Muscle layer of colon (tissue), 2 donors: ENCODE measurements around the gene MBP.

Experiments used
- H3K27ac ChIP-seq: one replicate; pipeline ENCODE4 v1.7.0; 2013; ENCODE audit warnings: low read depth, mild to moderate bottlenecking, low read length, moderate library complexity
- H3K27me3 ChIP-seq, 2 donors: one replicate each; pipeline ENCODE4 v1.7.0; 2013; ENCODE audit warnings: low read length in 2 of 2, mild to moderate bottlenecking in 2 of 2; ENCODE audit not compliant: insufficient read depth in 2 of 2, control insufficient read depth in 1 of 2
- H3K36me3 ChIP-seq: one replicate; pipeline ENCODE4 v1.7.0; 2013; ENCODE audit warnings: mild to moderate bottlenecking, low read length; ENCODE audit not compliant: insufficient read depth
- H3K4me1 ChIP-seq: one replicate; pipeline ENCODE4 v1.7.0; 2013; ENCODE audit warnings: mild to moderate bottlenecking, low read length; ENCODE audit not compliant: insufficient read depth
- H3K4me3 ChIP-seq, 2 donors: one replicate each; pipeline ENCODE4 v1.7.0; 2013; ENCODE audit warnings: low read length in 2 of 2, low read depth in 1 of 2, mild to moderate bottlenecking in 1 of 2, moderate library complexity in 1 of 2
- H3K9ac ChIP-seq: one replicate; pipeline ENCODE4 v1.7.0; 2013; ENCODE audit warnings: low read length
- H3K9me3 ChIP-seq: one replicate; pipeline ENCODE4 v1.7.0; 2013; ENCODE audit warnings: mild to moderate bottlenecking, low read length
- donor health status: abdominal sarcoma.
- donor health status: Adenocarcinoma of cecum.

Gene MBP

DNA sequence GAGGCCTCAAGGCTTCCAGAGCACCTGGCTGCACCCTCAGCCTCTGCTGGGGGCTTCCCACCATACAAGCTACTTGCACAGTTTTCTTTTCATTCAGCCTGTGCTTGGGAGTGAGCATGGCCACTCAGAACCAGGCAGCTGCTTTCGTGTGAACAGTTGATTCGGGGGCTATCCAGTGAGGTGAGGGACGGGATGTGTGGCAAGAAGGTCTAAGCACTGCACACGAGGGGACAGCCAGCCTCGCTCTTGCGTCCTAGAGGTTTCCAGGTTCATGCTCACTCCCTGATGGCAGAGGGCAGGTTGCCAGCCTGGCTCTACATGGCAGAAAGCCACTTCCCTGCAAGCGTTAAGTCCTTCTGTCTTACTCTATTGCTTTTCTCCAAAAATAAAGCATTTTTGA lies 146.2 kb downstream of the MBP start:
- Histone ChIP-seq H3K4me1 (peaks cover 9% of the 10 kb centered on the region), H3K36me3 (no peaks in the 10 kb centered on the region)

DNA sequence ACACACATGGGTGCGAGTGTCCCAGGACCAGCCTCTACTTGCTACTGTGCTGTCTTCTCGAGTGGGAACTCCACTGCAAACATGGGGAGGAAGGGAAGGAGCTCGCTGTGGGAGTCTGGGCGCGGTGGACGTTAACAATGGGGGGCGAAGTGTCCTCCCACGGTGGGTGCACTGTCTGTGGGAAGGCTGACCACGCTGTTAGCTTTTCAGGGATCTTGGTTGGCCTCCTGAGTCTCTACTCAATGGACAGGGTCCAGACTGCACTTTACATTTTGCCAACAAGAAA lies 146.7 kb downstream of the MBP start:
- Histone ChIP-seq H3K4me1 (peaks cover 9% of the 10 kb centered on the region), H3K27ac (no peak overlapping the region), H3K27me3 (no peaks in the 10 kb centered on the region), H3K9ac (no peak overlapping the region), H3K4me3 (no peak overlapping the region), H3K9me3 (no peaks in the 10 kb centered on the region), H3K36me3 (no peaks in the 10 kb centered on the region)

More for the DNA sequence above, 146.2 kb downstream of the MBP start:
- Histone ChIP-seq H3K27me3 (no peaks in the 10 kb centered on the region), H3K27ac (no peak overlapping the region), H3K4me3 (no peak overlapping the region), H3K9ac (no peak overlapping the region), H3K9me3 (no peaks in the 10 kb centered on the region)

DNA sequence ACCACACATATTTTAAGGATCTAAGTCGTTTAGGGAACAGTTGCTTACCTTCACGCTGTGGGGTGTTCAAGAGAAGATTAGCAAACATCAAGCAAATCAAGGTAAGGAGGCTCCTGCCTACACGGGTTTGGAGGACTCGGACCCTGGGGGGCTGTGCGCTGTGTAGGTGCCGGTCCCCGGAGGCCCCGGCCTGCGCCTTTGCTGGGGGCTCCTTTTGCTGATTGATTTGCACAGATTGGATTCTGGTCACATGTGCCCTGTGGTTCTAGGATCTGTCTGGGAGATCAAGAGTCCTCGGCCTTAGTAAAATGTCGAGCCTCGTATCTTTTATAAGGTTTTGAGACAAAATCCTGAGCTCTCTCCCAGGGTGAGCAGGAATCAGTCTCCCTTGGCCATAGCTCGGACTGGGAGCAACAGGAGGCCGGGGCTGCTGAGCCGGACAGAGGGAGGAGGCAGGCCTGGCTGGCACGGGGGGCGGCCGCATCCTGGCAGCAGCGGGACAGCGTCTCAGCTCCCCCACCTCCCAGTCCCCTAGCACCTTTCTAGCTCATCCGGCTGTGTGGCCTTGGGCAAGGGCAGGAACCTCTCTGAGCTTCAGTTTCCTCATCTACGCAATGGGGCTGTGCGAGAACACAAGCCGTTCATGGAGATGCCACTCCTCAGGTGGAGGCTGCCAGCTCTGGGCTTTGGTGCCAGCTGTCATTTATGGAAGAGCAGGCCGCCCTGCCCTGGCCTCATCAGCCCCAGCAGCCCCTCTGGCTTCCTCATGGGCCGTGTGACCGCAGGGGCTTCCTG lies 147.2 kb downstream of the MBP start:
- H3K9ac ChIP-seq, result no peak overlapping the region
- H3K36me3 ChIP-seq, result no peaks in the 10 kb centered on the region
- peaks cover 9% of the 10 kb centered on the region for H3K4me1 ChIP-seq
- H3K27me3 ChIP-seq, result no peaks in the 10 kb centered on the region
- H3K4me3 ChIP-seq, result no peak overlapping the region
- no peak overlapping the region for H3K27ac ChIP-seq
- no peaks in the 10 kb centered on the region for H3K9me3 ChIP-seq

DNA sequence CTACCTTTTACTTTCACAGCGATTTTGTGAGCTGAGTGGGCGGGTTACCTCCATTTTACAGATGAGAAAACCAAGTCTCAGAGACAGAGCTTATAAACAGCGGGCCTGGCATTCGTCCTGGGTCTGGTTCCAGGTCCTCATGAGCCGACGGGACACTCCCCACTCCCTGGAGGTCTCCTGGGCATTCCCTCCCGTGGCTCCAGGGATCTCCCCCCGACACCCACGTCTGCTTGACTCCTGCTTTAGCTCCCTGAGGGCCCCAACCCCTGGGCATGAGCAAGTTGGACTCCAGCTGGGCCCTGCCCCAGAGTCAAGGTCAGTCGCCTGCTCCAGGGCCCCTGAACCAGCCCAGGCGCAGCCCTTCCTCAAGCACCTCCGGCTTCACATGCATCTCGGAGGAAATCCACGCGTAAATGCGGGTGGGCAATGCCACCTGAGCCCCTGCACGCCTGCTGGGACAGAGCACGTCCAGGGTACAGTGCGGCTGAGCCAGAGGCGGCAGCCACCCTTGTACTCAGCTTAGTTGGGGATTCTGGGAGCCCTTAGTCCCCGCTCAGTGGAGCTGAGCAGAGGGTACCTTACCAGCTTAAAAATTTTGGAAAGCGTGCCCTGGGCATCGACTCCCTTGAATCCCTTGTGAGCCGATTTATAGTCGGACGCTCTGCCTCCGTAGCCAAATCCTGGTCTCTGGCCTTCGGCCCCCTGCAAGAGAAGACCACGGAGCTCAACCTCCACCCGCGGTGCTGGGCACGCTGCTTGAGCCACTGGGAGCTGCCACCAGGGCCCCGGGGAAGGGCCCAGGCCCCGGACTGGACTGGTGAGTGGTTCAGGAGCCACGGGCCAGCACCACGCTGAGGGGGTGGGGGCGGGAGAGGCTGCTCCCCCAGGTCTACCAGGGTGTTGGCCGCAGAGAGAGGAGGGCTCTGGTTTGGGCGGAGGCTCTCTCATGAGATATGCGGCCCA lies 148.1 kb downstream of the MBP start:
- no peaks in the 10 kb centered on the region for H3K9me3 ChIP-seq
- no peak overlapping the region for H3K4me3 ChIP-seq
- H3K36me3 ChIP-seq, result no peaks in the 10 kb centered on the region
- no peaks in the 10 kb centered on the region for H3K27me3 ChIP-seq
- H3K27ac ChIP-seq, result no peak overlapping the region
- peaks cover 9% of the 10 kb centered on the region for H3K4me1 ChIP-seq
- no peak overlapping the region for H3K9ac ChIP-seq

DNA sequence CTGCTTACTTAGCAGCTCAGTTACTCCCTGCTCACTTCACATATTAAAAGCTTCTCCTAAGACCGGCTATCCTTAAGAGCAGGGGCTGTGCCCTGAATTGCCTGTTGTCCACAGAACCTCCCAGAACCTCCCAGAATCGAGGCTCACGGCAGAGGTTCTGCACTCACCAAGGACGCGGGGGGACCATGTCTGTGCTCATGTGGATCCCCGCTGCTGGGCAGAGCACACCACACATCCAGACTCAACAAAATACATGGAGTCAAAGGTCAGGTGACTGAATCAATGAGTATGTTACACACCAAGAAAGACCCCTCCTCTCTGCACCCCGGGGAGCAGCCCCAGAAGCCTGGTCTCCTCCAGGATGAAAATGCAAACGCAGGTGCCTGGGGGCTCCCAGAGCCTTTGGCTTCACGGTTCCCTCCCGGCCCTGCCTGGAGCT lies 149.0 kb downstream of the MBP start:
- Histone ChIP-seq H3K4me3 (no peak overlapping the region), H3K27ac (no peak overlapping the region), H3K9ac (no peak overlapping the region)

DNA sequence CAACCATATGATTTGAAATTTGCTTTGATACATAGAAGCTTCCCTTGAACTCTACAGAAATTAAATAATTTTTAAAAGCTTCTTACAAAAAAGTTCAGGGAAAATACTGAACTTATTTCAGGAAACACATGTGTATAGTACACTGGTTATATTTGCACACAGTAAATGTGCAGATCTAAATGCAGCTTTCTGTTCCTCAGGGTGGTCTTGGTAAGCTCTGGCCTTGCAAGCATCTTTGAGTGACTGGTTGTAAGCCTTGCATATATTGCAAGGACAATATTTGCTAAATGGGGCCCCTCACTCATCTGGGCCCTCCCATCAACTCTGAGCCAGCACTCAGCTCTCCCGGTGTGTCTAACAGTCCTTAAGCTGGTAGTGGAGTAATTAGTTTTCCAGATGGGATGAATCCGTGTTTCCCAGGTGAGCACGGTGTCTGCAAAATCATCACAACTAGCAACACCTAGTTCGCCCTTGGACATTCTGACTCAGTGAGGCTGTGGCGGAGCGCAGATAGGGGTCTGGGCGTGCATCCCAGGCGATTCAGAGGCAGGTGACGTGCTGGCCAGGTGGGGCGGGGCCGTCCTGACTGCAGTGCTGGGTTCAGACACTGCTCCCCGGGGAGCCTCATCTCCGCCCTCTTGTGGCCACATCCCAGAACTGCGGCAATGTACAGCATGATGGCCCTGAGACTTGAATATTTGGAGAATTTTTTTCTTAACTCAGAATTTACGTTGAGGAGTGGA lies 149.6 kb downstream of the MBP start:
- H3K9ac ChIP-seq, result no peak overlapping the region
- H3K4me1 ChIP-seq, result peaks cover 9% of the 10 kb centered on the region
- H3K27me3 ChIP-seq, result no peaks in the 10 kb centered on the region
- H3K36me3 ChIP-seq, result no peaks in the 10 kb centered on the region
- H3K4me3 ChIP-seq, result no peak overlapping the region
- H3K27ac ChIP-seq, result no peak overlapping the region
- H3K9me3 ChIP-seq, result no peaks in the 10 kb centered on the region

More for the DNA sequence above, 149.0 kb downstream of the MBP start:
- no peaks in the 10 kb centered on the region for H3K9me3 ChIP-seq
- no peaks in the 10 kb centered on the region for H3K27me3 ChIP-seq
- peaks cover 9% of the 10 kb centered on the region for H3K4me1 ChIP-seq
- no peaks in the 10 kb centered on the region for H3K36me3 ChIP-seq

DNA sequence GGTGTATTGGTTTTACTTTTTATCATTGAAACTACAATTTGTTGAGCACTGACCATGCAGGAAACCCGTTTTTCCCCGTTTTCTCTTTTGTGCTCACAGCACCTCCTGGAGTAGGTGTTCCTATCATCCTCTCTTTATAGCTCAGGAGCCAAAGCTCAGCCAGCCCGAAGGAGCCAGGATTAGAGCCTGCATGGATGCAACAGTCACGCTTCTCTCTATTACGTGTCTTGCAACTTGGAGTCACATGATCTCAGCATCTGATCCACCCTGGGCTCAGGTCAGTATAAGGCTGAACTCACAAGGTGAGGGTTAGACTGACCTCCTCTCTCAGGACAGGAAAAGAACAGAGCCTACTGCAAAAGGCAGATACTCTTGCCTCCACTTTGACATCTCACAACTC lies 150.5 kb downstream of the MBP start:
- Histone ChIP-seq H3K27me3 (no peaks in the 10 kb centered on the region), H3K9ac (no peak overlapping the region), H3K4me3 (no peak overlapping the region), H3K27ac (no peak overlapping the region), H3K36me3 (no peaks in the 10 kb centered on the region), H3K9me3 (no peaks in the 10 kb centered on the region), H3K4me1 (peaks cover 9% of the 10 kb centered on the region)

DNA sequence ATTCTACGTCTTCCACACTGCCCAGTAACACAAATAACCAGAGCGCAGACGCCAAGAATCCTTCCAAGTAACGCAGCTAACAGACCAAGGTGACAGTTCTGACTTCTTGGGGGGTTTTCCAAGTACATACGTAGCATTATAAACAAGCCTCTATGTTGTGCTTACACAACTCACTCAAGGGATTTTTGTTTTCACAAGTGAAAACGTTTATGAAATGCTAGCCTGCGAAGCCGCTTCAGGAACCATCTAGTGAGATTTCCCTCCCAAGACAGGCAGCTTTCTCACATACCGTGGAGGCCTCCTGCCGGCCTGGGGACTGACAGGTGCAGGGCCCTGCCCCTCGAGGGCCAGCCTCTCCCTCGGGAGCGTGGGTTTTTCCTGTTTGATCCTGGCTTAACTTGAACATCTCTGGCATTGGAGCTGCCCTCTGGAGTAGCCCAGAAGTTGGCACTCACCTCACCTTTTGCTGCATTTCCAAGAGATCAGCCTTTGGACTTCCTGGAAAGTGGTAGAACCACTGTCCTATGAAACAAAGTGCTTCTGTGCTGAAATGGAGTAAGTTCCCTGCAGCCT lies 151.1 kb downstream of the MBP start:
- Histone ChIP-seq H3K27ac (no peak overlapping the region), H3K27me3 (no peaks in the 10 kb centered on the region), H3K4me3 (no peak overlapping the region), H3K9ac (no peak overlapping the region), H3K9me3 (no peaks in the 10 kb centered on the region), H3K36me3 (no peaks in the 10 kb centered on the region), H3K4me1 (peaks cover 9% of the 10 kb centered on the region)

DNA sequence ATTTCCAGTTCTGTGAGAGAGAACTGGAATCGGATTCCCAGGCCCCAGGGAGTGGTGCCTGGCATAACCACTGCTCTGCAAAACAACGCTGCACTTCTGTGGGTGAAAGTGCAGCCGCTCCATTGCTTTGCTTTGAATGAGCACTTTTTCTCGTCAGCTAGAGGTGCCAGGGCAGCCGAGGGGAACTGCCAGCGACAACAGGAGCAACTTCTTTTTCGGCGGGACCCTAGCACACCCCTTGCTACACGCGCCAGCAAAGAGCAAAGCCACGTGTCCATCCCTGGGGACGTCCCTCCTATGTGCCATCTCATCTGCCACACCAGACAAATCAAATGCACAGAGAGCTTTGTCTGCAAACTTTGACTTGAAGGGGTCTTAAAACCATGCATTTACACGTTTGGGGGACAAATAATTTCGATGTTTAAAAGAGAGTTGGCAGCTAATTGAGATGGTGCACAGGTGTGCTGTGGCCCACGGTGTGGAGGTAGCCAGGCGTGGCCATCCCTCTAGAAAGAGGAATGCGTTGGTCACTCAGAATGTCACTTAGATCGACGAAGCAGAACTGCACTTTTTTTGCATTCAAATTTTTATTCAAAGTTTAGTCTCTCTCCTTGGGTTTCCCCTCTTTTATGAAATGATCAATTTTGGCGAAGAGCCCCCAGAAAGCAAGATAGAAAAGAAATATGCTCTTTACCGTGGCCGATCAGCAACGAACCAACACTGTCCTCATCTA lies 151.8 kb downstream of the MBP start:
- Histone ChIP-seq H3K27ac (no peak overlapping the region), H3K9me3 (no peaks in the 10 kb centered on the region), H3K4me1 (peaks cover 9% of the 10 kb centered on the region), H3K27me3 (no peaks in the 10 kb centered on the region), H3K36me3 (no peaks in the 10 kb centered on the region), H3K9ac (no peak overlapping the region), H3K4me3 (no peak overlapping the region)

DNA sequence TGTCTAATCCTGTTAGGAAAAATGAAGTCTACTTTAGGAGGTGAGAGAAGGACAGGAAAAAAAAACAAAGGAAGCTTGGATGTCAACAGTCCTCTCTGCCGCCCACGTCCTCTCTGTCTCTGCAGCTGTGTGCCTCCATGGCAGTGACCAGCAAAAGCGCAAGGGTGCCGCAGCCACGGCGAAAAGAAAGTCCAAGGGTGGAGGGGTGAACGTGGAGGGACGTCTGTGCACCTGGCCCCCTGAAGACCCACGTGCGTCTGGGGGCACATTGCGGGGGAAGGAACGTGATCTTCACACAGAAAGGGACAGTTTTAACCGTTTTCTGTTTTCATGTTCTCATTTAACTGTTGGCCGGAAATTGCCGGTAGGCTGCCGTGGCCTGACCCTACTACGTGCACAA lies 152.7 kb downstream of the MBP start:
- Histone ChIP-seq H3K9ac (no peak overlapping the region), H3K4me3 (no peak overlapping the region), H3K27ac (no peak overlapping the region), H3K4me1 (peaks cover 9% of the 10 kb centered on the region), H3K36me3 (no peaks in the 10 kb centered on the region), H3K9me3 (no peaks in the 10 kb centered on the region), H3K27me3 (no peaks in the 10 kb centered on the region)
